Stimulated activated CD8-positive, alpha-beta memory T cell treated with anti-CD3 and anti-CD28 coated beads, Interleukin-7, amount 100 ng/mL, for 4 hours (primary cell): ENCODE data around the gene PGAP6.
"Not testable (repeated sequence)": the region's sequence is repeated elsewhere in the genome, so short reads cannot be mapped to it uniquely, and the experiment has no call there.

Experiments
- DNase-seq, 2 donors: peaks; one replicate each; pipeline ENCODE4 v3.0.0-alpha.2; 2020; ENCODE audit warnings: low read depth in 2 of 2

PGAP6 gene, protein sequence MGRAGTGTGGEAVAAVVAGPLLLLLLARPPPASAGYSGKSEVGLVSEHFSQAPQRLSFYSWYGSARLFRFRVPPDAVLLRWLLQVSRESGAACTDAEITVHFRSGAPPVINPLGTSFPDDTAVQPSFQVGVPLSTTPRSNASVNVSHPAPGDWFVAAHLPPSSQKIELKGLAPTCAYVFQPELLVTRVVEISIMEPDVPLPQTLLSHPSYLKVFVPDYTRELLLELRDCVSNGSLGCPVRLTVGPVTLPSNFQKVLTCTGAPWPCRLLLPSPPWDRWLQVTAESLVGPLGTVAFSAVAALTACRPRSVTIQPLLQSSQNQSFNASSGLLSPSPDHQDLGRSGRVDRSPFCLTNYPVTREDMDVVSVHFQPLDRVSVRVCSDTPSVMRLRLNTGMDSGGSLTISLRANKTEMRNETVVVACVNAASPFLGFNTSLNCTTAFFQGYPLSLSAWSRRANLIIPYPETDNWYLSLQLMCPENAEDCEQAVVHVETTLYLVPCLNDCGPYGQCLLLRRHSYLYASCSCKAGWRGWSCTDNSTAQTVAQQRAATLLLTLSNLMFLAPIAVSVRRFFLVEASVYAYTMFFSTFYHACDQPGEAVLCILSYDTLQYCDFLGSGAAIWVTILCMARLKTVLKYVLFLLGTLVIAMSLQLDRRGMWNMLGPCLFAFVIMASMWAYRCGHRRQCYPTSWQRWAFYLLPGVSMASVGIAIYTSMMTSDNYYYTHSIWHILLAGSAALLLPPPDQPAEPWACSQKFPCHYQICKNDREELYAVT

DNA sequence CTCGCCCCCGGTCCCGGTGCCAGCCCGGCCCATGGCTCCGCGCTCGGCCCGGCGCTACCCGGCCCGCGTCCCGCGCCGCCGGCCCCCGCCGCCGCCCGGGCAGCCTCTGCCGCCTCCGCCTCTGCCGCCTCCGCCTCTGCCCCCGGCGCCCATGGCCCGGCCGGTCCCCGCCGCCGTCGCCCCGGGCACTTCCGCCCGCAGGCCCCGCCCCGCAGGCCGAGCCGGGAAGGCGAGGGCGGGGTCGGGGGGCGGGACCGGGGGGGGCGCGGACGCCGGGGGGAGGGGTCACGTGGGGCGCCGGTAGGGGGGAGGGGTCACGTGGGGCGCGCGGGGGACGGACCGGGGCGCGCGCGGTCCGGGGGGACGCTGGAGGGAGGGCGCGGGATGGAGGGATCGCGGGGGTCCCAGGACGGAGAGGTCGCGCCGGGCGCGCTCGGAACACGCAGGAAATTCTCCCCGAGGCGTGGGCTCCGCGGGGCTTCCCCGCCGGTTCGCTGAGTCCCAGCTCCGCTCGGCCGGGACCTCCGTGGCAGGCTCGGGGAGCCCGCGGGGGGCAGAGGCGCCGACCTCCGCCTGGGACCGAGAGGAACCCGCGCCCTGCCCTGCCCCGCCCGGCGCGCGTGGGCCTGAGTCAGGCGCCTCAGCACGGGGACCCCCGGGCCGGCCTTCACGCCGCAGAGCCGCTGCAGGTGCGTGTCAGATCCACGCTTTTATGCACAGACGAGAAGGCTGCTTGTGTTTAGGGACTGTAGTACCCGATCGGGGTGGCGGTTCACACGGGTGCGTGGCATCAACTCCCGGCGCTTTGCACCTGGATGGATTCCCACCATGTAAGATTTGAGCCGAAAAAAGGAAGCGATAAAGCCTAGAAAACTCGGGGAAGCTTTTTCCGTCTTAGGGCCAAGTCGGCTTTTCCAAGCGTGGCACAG lies at the start of gene PGAP6:
Gene PGAP6 (minus strand): TSS at position 190 of the 929 bp plus-strand sequence. CDS start 157 bp downstream, at position 33.
- DNase-seq: peak in 1 of 2 donors; percentile 59

GRCh38 chr16:430904-431303 lies 49.1 kb upstream of the PGAP6 start:
- no peak for DNase-seq

GRCh38 chr16:427250-427649 lies 45.5 kb upstream of the PGAP6 start:
- no peak for DNase-seq

- no peak for DNase-seq
Observed at GRCh38 chr16:426906-427249, 45.1 kb upstream of the PGAP6 start.

- DNase-seq: no peak
Observed at GRCh38 chr16:426115-426905, 44.5 kb upstream of the PGAP6 start.

- DNase-seq: no peak
Observed at GRCh38 chr16:425740-426114, 43.9 kb upstream of the PGAP6 start.

- DNase-seq: peak; percentile 58 to 83
Observed at GRCh38 chr16:425082-425718, 43.4 kb upstream of the PGAP6 start, which contains the start of gene RAB11FIP3. Gene RAB11FIP3, plus strand, starts transcription at chr16:425649. Its CDS starts 358 bp downstream, at chr16:426007.

- DNase-seq: no peak
Observed at GRCh38 chr16:424623-425081, 42.9 kb upstream of the PGAP6 start.

- DNase-seq: no peak
Observed at GRCh38 chr16:424033-424622, 42.4 kb upstream of the PGAP6 start.

- not testable (repeated sequence) for DNase-seq
Observed at GRCh38 chr16:422179-422578, 40.4 kb upstream of the PGAP6 start.

GRCh38 chr16:415170-415498 lies 33.4 kb upstream of the PGAP6 start:
- not testable (repeated sequence) for DNase-seq

GRCh38 chr16:414395-415169 lies 32.8 kb upstream of the PGAP6 start:
- no peak for DNase-seq

- DNase-seq: no peak
Observed at GRCh38 chr16:411576-412265, 29.9 kb upstream of the PGAP6 start.

- DNase-seq: no peak
Observed at GRCh38 chr16:410516-411178, 28.9 kb upstream of the PGAP6 start.

DNA sequence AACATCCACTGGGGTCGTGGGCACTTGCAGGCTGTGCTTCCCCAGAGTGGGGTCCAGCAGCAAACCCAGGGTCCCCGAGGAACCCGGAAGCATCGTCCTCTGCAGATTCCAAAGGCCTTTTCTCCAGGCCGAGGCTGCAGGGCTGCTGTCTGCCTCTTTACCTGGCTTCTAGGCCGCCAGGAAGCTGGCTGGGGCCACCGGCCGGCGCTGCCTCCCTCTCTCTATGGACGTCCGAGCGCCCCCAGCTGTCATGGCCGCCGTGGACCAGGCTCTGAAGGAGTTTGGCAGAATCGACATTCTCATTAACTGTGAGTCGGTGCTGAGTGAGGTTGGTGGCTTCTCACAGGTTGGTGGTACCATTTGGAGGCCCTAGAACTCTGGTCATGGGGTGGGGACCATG lies 25.5 kb upstream of the PGAP6 start:
- no peak for DNase-seq

- no peak for DNase-seq
Observed at GRCh38 chr16:405548-406506, 24.0 kb upstream of the PGAP6 start.

DNA sequence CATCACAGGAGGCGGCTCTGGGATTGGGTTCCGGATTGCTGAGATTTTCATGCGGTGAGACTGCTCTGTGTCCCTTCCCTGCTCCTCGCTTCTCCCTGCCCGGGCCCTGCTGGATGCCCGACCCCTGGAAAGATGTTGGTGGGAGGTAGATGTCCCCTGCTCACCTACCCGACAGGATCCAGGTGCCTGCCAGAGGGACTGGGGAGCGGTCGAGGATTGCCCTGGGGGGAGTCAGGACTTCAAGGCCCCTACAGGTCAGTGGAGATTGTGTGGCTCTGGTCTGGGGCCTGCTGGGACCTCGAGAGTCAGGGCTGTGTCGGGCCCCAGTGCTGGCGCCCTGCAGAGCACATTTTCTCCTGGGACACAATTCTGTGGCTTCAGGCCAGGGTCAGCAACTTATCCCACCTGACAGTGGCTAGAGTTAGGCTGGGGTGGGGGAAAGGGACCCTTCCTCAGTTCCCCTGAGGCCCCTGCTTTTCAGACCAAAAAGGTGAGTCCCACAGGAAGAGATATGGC lies 23.3 kb upstream of the PGAP6 start:
- DNase-seq: no peak
